ENCODE data around the gene DNASE1L3.
"Not testable (repeated sequence)": the region's sequence is repeated elsewhere in the genome, so short reads cannot be mapped to it uniquely, and the experiment has no call there.

DNASE1L3 gene, protein sequence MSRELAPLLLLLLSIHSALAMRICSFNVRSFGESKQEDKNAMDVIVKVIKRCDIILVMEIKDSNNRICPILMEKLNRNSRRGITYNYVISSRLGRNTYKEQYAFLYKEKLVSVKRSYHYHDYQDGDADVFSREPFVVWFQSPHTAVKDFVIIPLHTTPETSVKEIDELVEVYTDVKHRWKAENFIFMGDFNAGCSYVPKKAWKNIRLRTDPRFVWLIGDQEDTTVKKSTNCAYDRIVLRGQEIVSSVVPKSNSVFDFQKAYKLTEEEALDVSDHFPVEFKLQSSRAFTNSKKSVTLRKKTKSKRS

DNA sequence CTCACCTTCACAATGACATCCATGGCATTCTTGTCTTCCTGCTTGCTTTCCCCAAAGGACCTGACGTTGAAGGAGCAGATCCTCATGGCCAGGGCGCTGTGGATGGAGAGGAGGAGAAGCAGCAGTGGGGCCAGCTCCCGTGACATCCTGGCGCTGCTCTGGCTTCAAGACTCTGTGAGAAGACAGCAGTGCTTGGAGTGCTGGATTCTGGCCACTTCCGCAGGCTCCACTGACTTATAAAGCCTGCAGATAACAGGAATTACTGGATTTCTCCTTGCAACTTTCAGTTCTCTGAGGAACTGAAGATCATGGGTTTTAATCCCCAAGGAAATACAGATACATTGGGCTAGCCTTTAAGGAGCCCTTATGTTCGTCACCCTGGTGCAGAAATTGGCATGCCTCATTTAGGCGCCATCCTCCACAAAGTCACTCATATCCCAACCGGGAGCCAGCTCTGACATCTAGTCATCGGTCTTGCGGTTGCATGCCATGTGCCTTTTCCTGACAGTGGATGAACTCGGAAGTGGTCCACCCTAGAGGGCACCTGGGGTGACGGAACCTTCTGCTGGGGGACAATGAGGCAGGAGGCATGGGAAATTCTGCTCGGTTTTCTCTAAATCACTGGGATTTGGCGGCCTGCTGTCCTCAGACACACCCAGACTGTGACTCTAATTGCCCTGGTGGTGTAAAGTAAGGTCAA is at the start of gene DNASE1L3:
DNASE1L3 (minus strand) TSS at position 212 of the 700 bp plus-strand sequence; CDS start at position 146, 66 bp downstream.
- no peak for DNase-seq (ENCODE audit: low spot score)

DNA sequence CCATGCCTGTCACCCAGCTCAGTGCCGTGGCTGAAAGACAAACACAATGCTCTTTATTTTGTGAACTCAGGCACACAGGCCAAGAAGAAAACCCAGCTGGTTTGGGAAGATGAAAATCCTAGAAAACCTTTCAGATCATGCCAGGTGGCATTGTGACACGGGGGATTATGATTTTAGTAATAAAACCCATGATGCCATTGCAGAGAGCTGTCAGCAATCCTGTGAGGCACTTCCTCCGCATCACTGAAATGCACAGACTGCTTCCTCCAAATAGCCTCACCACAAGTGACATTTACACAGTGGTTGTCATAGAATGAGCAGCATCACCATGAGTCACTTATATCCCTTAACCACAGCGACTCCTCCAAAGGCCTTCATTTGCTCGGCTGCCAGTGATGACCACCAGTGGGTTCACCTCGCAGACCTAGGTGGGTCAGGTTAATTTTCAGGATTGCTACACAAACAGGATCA is 49.5 kb upstream of the DNASE1L3 start:
- DNase-seq (ENCODE audit: low spot score): no peak

DNA sequence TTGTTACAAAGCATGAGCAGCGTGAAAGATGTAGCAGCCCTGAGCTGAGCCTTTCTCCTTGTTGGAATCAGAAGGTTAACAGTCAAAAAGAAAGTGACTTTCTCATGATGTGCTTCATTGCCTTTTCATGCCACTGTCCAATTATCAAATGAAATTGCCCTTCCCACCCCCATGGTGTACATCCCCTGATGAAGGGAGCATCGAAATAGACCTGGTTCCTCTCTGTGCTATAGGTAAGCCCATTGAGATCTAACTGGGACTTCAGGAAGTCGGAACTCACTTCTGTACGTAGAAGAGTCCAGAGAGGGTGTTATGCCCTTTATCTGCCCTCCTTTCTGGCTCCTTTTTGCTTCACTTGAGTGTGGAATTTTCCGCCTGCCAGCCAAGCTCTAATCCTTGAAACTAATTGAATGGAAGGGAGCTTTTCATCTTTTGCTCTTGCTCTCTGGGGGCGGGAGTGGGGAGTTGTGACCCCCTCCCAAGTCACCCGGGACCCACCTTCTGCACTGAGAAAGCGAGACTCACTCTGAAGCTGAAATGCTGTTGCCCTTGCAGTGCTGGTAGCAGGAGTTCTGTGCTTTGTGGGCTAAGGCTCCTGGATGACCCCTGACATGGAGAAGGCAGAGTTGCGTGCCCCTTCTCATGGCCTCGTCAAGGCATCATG is 47.8 kb upstream of the DNASE1L3 start:
- DNase-seq (ENCODE audit: low spot score): peak; percentile 44

DNA sequence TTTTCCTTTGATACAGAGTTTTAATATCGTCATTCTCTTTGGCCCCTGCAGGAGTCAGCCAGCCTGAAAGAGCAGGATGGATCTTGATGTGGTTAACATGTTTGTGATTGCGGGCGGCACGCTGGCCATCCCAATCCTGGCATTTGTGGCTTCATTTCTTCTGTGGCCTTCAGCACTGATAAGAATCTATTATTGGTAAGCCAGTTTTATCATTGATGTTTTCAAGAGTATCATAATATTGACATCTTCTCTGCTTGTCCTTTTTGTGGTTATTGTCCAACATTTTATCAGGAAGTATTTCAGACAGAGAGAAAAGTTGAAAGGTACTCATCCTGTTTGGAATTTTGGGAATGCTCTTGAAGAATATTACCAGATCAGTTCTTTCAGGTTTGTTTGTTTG is 45.7 kb upstream of the DNASE1L3 start:
- DNase-seq (ENCODE audit: low spot score): no peak

DNA sequence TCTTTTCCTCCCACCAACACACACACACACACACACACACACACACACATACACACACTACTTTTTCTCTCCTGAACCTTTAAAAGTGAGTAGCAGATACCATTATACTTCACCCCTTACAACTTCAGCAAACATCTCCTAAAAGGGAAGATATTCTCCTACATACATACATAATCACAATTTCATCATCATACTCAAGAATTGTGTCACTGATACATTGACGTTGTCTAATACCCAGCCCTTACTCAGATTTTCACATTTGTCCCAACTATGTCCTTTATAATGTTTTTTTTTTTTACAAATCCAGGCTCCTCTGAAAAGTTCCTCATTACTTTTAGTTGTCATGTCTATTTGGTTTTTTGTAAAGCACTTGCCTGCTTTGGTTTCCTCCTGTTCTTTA is 45.3 kb upstream of the DNASE1L3 start:
- no peak for DNase-seq (ENCODE audit: low spot score)

DNA sequence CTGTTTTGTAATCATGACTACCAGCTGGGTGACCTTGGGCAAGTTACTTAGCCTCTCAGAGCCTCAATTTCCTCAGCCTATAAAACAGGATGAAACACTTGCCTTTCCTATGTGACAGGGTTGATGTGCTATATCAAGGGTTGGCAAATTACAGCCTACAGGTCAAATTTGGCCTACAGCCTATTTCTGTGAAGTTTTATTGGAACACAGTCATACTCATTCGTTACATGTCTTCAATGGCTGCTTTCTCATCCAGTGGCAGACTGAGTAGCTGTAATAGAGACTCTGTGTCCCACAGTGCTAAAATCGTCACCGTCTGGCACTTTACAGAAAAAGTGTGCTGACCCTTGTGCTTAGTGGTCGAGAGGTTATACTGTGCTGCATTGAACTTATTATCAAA is 43.4 kb upstream of the DNASE1L3 start:
- no peak for DNase-seq (ENCODE audit: low spot score)

DNA sequence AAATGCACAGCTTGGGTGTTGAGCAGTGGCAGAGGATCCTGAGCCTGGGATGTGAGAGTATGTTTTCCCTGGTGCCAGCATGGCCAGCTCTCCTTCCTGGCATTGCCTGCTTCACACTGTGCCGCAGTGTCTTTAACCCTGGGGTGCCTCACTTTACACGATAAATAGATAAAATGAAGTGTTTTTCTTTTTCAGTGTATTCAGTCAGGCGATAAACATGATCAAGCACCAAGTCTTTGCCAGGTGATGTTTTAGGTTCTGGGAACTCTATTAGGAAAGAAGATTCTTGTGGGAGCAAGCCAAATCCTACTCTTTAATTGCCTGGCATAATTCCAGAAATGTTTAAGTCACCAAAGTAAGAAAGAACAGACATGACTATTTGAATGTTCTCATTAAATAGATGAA is 40.9 kb upstream of the DNASE1L3 start:
- DNase-seq (ENCODE audit: low spot score): no peak

DNA sequence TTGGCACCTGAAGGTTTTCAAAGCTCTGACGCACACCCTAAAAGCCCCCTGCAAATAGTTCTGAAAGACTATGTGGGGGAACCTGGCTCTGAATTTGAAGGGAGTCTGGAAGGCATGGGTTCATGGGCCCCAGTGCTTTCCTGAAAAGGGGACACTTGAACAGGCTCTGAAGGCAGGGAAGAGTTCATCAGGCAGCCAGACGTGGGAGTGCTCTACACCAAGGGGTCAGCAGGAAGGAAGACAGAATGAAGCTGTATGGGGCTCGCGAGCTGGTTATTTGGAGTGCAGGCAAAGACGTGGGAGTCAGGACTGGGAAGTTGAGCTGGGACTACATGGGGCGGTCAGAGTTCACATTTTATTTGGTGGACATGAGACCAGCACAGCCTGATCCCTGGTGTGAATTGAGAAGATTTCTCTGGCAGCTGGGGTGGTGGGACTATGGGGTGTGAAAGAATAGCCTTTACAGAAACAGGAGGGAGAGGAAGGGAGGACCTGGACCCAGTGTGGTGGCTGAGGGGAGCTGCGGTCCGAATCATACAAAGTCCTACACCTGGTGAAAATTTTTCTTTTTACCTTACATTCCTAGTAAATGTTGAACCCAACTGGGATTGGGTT is 39.4 kb upstream of the DNASE1L3 start:
- no peak for DNase-seq (ENCODE audit: low spot score)

DNA sequence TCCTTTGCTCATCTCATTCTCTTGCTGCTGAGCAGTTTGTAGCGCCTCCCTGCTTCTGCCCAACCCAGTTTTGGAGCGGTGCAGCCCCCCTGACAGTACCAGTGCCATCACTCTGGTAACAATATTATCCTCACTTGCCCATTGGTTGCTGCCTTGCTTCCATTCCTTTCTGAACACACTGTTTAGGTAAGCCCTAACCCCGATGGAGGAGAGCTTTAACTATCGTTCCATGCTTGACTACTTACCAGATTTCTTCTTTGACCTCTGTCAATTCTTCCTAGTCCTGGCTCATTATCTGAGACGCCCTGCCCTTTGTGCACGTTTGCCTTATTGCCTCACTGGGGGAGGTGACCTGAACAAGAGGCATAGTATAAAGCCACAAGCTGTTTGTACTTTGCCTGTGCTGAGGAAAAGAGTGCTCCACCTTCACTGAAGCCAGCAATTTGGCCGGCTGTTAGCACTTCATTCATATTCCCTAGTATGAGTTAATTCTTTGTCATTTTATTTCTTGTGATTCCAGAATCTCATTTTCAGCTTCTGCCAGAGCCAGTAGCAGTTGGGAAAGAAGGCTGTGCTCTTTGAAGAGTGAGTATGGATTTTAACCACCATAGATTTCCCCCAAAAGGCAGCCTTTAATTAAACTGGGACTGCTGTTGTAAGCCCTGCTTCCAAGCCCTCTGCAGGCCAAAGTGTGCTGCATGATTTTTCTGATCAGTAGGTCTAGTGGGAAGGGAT is 38.8 kb upstream of the DNASE1L3 start:
- DNase-seq (ENCODE audit: low spot score): no peak

DNA sequence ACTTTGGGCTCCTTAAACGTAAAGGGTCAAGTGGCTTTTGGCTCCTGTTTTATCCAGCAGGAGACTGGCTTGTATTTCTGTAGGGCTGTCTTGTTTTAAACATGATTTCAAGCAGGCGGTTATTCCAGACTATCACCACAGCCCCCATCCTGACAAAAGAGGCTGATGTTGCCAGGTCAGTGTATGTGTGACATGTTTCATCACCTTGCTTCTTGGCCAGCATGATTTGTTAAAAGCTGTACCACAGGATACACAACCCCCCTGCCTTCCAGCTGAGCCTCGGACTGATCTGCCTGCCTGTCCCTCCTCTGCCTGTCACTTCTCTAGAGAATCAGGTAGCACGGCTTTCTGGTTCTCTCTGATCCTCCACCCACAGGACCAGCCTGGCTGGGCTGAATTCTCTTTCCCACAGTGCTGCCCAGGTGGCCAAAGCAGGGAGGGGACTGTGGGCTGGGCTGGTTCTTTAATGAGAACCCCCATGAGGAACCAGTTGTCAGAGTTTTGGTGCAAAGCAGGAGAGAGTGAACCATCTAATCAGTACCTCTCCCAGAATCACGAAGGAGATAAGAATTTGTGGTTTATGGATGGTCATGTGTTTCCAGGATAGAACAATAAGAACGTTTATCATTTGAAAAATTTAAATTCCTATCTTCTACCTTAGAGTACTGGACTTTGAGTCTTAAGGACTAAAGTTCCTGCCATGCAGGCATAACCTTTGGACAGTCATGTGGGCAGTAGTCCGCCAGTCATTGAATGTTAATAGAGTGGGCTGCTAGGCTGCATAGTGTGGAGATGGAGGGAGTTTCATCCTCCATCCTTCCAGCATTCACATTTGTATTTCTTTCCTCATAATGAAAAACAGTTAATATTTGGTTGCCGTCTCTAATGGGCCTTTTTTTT is 35.6 kb upstream of the DNASE1L3 start:
- no peak for DNase-seq (ENCODE audit: low spot score)

DNA sequence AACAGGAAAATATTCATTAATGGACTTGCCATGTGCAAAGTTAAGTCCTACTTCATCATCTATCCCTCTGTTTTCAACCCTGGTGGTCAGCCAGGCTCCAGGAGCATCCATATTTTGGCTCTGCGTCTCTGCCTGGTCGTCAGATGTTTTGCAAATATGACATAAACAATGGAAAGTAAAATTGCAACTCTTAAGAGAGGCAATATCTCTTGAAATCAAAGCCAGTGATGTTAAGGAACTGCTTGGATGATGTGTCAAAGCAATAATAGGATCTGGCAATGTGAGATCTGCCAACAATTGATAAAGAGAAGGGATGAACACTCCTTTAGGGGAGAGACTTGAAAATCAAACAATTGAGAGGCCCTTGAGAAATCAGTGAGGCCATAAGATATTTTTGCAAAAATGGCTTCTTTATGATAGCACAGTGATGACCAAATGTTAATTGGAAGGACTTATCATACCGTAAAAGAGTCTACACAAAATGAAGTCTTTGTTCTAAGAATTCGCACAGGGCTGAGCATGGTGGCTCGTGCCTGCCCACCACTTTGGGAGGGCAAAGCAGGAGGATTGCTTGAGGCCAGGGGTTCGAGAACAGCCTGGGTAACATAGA is 33.3 kb upstream of the DNASE1L3 start:
- no peak for DNase-seq (ENCODE audit: low spot score)

DNA sequence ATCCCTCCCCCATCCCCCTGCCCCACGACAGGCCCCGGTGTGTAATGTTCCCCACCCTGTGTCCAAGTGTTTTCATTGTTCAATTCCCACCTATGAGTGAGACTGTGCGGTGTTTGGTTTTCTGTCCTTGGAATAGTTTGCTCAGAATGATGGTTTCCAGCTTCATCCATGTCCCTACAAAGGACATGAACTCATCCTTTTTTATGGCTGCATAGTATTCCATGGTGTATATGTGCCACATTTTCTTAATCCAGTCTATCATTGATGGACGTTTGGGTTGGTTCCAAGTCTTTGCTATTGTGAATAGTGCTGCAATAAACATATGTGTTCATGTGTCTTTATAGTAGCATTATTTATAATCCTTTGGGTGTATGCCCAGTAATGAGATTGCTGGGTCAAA is 32.1 kb upstream of the DNASE1L3 start:
- not testable (repeated sequence) for DNase-seq (ENCODE audit: low spot score)

DNA sequence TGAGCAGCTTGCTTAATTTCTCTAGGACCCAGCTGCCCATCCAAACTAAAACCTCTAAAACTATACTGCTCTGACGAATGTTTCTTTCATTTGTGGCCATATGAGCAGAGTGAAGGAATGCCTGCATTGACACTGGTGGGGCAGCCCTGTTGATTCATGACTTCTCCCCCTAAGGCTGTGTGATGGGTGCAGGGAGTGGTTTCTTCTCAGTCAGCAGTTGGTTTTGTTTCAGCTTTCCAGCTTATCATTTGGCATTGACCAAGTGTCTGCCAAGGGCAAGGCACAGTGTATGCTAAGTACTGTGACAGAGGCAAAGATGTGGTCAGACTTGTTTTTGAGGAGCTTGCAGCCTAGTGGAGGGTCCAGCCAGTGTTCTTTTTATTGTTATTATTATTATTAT is 31.6 kb upstream of the DNASE1L3 start:
- no peak for DNase-seq (ENCODE audit: low spot score)

DNA sequence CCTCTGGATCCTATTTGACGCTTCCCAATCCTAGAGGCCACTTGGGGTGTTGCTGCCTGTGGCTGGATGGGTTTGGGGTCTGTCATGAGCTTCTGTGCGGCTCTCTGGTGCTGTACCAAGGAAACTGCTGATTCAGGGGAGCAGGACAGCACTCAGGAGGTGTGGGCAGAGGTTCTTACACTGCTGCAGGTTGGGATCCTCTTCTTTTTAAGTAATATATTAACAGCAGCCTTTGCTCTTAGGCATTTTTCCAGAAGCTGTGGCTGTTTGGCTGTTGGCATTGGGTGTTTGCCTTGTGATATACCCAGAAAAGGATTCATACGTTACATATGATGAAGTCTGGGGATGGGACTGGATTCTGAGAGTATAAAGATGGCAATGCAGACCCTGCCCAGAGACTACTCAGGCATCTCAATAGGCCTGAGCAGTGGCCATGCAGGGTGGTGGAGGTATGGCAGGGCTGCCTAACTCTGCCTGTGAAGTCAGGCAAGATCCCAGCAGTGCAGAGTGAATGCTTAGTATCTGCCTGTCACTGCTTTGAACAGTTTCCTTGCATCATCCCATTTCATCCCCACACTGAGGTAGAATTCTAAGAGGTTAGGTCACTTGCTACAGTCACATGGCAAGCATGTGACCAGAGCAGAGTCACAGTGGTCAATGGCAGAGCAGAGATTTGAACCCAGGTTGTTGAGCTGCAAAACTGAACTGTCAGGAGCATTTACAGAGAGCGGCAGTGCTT is 30.7 kb upstream of the DNASE1L3 start:
- DNase-seq (ENCODE audit: low spot score): no peak

DNA sequence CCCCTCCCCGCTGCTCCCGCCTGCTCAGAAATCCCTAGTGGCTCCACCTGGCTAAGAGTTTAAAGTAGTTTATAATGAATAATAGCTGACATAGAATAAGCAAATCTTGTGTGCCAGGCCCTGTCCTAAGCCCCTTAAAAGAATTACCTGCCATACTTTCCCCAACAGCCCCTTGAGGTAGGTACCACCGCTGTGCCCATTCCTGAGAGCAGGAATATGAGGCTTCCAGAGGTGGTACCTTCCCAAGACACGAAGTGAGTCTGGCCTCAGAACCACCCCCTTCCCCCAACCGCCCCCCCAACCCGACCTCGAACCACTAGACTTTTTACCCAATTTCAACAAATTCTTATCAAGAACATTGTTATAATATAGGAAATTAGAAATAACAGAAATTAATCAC is 28.1 kb upstream of the DNASE1L3 start:
- DNase-seq (ENCODE audit: low spot score): no peak

DNA sequence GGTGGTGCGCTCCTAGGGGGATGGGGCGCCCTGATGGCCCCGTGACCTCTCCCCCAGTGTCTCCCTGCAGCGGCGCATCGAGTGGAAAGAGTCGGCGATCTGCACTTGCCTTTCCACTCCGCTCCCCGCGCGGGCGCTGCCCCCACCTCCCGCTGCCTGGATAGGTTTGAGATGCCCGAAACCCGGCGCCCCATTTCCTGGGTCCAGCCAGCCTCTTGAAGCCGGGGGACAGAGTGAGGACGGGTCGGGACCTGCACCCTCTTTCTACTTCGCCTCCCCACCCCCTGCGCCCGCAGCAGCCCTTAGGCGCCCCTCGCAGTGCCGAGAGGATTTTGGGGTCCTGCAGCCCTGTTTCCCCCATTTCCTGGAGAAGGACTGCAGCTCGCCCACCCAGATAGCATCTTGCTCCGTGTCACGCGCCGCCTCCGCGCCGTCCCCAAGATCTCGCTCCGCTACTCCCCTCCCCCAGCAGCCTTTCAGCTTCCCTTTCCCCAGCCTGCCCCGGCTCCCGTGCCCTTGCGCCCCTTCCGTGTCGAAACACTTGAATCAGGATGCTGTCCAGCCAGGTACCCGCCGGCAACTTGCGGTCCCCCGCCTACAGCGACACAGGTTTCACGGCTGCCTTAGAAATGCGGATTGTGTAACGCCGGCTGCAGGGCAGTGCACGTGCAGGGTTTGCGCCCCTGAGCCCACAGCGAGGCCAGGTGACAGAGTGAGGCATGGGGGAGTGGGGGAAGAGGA is 27.3 kb upstream of the DNASE1L3 start:
- peak; percentile 69 for DNase-seq (ENCODE audit: low spot score)

DNA sequence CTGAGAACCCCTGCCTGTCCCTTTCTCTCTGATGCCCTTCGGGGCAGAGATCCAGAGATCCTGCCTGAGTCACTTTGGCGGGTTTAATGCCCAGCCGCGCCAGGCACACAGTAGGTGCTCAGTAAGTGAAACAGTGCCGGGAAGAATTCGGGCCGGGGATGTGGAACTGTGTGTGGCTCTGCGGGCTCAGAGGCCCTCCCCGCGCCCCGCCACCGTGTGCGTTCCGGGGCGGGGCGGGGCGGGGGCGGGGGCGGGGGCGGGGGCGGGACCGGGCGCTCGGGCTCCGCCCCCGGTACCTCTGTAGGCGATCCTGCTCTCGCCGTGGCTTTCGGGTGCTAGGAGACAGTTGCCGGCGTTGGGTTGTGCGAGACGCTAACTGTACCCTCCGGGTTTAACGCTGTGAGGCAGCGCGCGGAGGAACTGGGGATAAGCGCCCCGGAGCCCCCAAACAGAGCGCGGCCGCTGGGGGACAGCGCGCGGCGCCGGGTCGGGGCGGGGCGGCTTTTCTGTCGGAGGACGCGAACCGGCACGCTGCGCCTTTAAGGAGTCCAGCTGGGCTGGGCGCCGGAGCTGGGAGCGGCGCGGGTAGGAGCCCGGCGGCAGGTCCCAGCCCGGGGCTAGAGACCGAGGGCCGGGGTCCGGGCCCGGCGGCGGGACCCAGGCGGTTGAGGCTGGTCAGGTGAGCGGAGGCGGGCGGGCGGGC is 26.6 kb upstream of the DNASE1L3 start, which contains the start of gene ABHD6:
ABHD6 (plus strand) TSS at position 555 of the 703 bp plus-strand sequence. CDS start 18,795 bp downstream, outside the sequence.
- DNase-seq (ENCODE audit: low spot score): peak; percentile 95
